C4-2B (cell line): ENCODE results near the gene DBNL.

Experiments
- CTCF ChIP-seq: fragments of 450-650 bp; conservative IDR thresholded peaks from 2 replicates; pipeline ENCODE4 v1.5.1; 2017; ENCODE audit warnings: mild to moderate bottlenecking
- ZFX ChIP-seq: fragments of 450-650 bp; IDR thresholded peaks from 2 replicates; pipeline ENCODE4 v1.6.1; 2017

DNA sequence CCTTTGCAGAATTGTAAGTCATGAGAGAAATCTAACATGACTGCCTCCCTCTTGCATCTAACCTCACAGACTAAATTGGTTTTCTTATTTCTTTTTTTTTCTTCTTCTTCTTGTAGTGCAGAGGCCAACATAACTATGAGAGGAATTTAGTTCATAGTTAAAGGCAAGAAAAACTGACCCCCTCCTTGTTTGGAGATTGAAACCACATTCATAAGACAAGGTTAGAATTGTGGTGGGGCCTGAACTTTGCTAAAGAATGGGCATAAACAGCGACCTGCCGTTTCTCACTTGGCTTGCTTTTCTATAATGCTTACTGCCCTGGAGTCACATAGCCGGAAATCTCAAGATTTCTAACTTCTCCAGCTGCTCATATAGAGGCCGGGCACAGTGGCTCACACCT lies 40.2 kb downstream of the DBNL start:
- TF ChIP-seq CTCF (no peak), ZFX (no peak)
